K562 (cell line): Measurements from ENCODE around the gene NR1D1. TPM values are rescaled to one million over a fixed set of nuclear protein-coding genes. Genes with fewer than 3 reads are reported as not detected.

Experiments used
- CBX3 ChIP-seq, 2 experiments: IDR thresholded peaks; 1 replicate in 1 of 2; 2 replicates in 1 of 2; pipeline ENCODE4 v1.6.1; 2012; ENCODE audit warnings: inconsistent platforms in 2 of 2, low read length in 2 of 2, borderline replicate concordance in 1 of 2, control low read depth in 1 of 2
- CEBPG ChIP-seq, 3 experiments: fragments of 200-800 bp in 1 of 3; sonication (Bioruptor generic) in 1 of 3; sonication (generic) in 1 of 3; formaldehyde crosslinking in 1 of 3; IDR thresholded peaks in 2 of 3; conservative IDR thresholded peaks in 1 of 3; 2 replicates each; pipeline versions ENCODE4 v1.6.1 to v1.8.0; 2016 to 2022; ENCODE audit warnings: missing compliant biosample characterization in 2 of 3, missing genetic modification characterization in 2 of 3, mild to moderate bottlenecking in 1 of 3, missing genetic modification reagents in 1 of 3
- ELF2 ChIP-seq: fragments of 250-450 bp; sonication (Bioruptor Pico); IDR thresholded peaks from 2 replicates; pipeline ENCODE4 v1.5.0; 2021; ENCODE audit warnings: mild to moderate bottlenecking
- HDAC1 ChIP-seq, 2 experiments: fragments of 450-650 bp; IDR thresholded peaks; 2 replicates each; pipeline ENCODE4 v1.6.1; 2016 to 2017; ENCODE audit warnings: inconsistent platforms in 1 of 2, mild to moderate bottlenecking in 1 of 2, moderate library complexity in 1 of 2
- HES1 ChIP-seq: fragments of 450-650 bp; IDR thresholded peaks from 2 replicates; pipeline ENCODE4 v1.6.1; 2016; ENCODE audit warnings: low read depth, mild to moderate bottlenecking, moderate library complexity
- HOMEZ ChIP-seq: fragments of 250-450 bp; sonication (Bioruptor Pico); IDR thresholded peaks from 2 replicates; pipeline ENCODE4 v1.4.0; 2020; ENCODE audit warnings: mild to moderate bottlenecking, moderate library complexity
- JUN ChIP-seq, 2 experiments: sonication (generic) in 1 of 2; formaldehyde crosslinking in 1 of 2; IDR thresholded peaks; 2 replicates each; pipeline versions ENCODE4 v1.6.1 to v1.8.0; 2012 to 2022; ENCODE audit warnings: borderline replicate concordance in 2 of 2, mild to moderate bottlenecking in 2 of 2, improper control_type of control experiment in 1 of 2, low read depth in 1 of 2, low read length in 1 of 2, missing genetic modification reagents in 1 of 2
- NR2F6 ChIP-seq: fragments of 450-650 bp; formaldehyde crosslinking; IDR thresholded peaks from 2 replicates; pipeline ENCODE4 v1.4.0; 2020; ENCODE audit warnings: mild to moderate bottlenecking
- POLR3A ChIP-seq: IDR thresholded peaks from 2 replicates; pipeline ENCODE4 v1.6.1; 2011; ENCODE audit warnings: borderline replicate concordance, mild to moderate bottlenecking, moderate library complexity; ENCODE audit not compliant: insufficient read length, insufficient read depth; ENCODE audit errors: extremely low read depth
- RBBP5 ChIP-seq: fragments of 200-600 bp; sonication (generic); IDR thresholded peaks from 2 replicates; pipeline ENCODE4 v1.6.1; 2012; ENCODE audit warnings: borderline replicate concordance, mild to moderate bottlenecking, low read length, control low read depth, inconsistent platforms; ENCODE audit not compliant: insufficient read depth, poor library complexity, severe bottlenecking
- RBM34 ChIP-seq: fragments of 200-400 bp; formaldehyde crosslinking; IDR thresholded peaks from 2 replicates; pipeline ENCODE4 v1.6.1; 2018; ENCODE audit warnings: low read length, borderline replicate concordance; ENCODE audit not compliant: insufficient read depth
- SAP30 ChIP-seq: fragments of 200-600 bp; sonication (generic); IDR thresholded peaks from 2 replicates; pipeline ENCODE4 v1.6.1; 2012; ENCODE audit warnings: borderline replicate concordance, low read depth, mild to moderate bottlenecking, moderate library complexity, low read length, control low read depth, inconsistent platforms; ENCODE audit not compliant: insufficient read depth, poor library complexity, severe bottlenecking
- SLC30A9 ChIP-seq: fragments of 250-450 bp; sonication (Bioruptor Pico); IDR thresholded peaks from 2 replicates; pipeline ENCODE4 v1.8.0; 2022; ENCODE audit warnings: mild to moderate bottlenecking, moderate library complexity
- SMARCE1 ChIP-seq: fragments of 450-650 bp; IDR thresholded peaks from 2 replicates; pipeline ENCODE4 v1.7.1; 2016; ENCODE audit warnings: mild to moderate bottlenecking
- TEAD1 ChIP-seq, 2 experiments: fragments of 450-650 bp in 1 of 2; sonication (generic) in 1 of 2; formaldehyde crosslinking; IDR thresholded peaks; 2 replicates each; pipeline versions ENCODE4 v1.4.0 to v1.8.0; 2020 to 2022; ENCODE audit warnings: mild to moderate bottlenecking in 2 of 2, missing genetic modification reagents in 1 of 2
- XRCC5 ChIP-seq: fragments of 200-400 bp; formaldehyde crosslinking; IDR thresholded peaks from 2 replicates; pipeline ENCODE4 v1.6.1; 2017; ENCODE audit warnings: low read depth, mild to moderate bottlenecking, low read length
- ZNF79 ChIP-seq: fragments of 250-450 bp; sonication (Bioruptor Pico); IDR thresholded peaks from 2 replicates; pipeline ENCODE4 v1.4.0; 2020; ENCODE audit warnings: low read depth, mild to moderate bottlenecking, moderate library complexity
- ZSCAN29 ChIP-seq: fragments of 450-650 bp; IDR thresholded peaks from 2 replicates; pipeline ENCODE4 v1.6.1; 2017
- polyA plus RNA-seq, 8 experiments: library from polyadenylated mRNA; depleted of rRNA in 4 of 8; stranded (reverse) in 5 of 8; unstranded in 3 of 8; fragments of >200 nt; fragmentation: Nextera tagmentation in 2 of 8; fragmentation: Illumina TruSeq in 1 of 8; extraction: Ambion mirVana in 2 of 8; extraction: Trizol in 1 of 8; gene quantifications; 2 replicates each; pipeline versions ENCODE4 v1.2.1 to v1.2.3, GENCODE V29; 2011 to 2014; ENCODE audit warnings: inconsistent platforms in 1 of 8, missing spikeins in 1 of 8
- total RNA-seq, 7 experiments: library from RNA; depleted of rRNA in 6 of 7; stranded (reverse); fragments of >200 nt in 6 of 7; fragmentation: Illumina TruSeq in 2 of 7; extraction: Trizol in 2 of 7; gene quantifications; 2 replicates each; pipeline versions ENCODE4 v1.2.1 to v1.2.3, GENCODE V29; 2011 to 2021; ENCODE audit warnings: low replicate concordance in 1 of 7

Gene NR1D1
- total and polyA plus RNA-seq, 9 of the 15 experiments (the other 6 are each of a cell fraction or from before 2014, with no cell fraction given), result 0.25 to 7.7 (median 0.65) TPM

GRCh38 chr17:40072735-40073346 lies 27.5 kb downstream of the NR1D1 start (continued):
- no peak; the same call in 1 of the 2 replicates for TF ChIP-seq HOMEZ (CRISPR knock-in tag)
- TF ChIP-seq SLC30A9 (CRISPR knock-in tag), result no peak
- no peak for TF ChIP-seq XRCC5
- TF ChIP-seq CBX3 (IDR thresholded peaks at IDR 0.05; ENCODE audit: borderline replicate concordance in 1 of 2, low read length in 2 of 2), result no peak
- TF ChIP-seq HES1, result peak; percentile 56; the same call in 1 of the 2 replicates
- TF ChIP-seq JUN (IDR thresholded peaks at IDR 0.05; ENCODE audit: borderline replicate concordance, low read depth, low read length), result no peak
- no peak for TF ChIP-seq JUN (CRISPR knock-in tag; IDR thresholded peaks at IDR 0.05; ENCODE audit: borderline replicate concordance)
- TF ChIP-seq SMARCE1, result no peak
- no peak for TF ChIP-seq ZNF79 (CRISPR knock-in tag)
- TF ChIP-seq CEBPG (CRISPR knock-in tag; IDR thresholded peaks at IDR 0.05), result no peak
- no peak for TF ChIP-seq CEBPG (tag; conservative IDR thresholded peaks at IDR 0.05 in 1 of 2, IDR thresholded peaks at IDR 0.05 in 1 of 2)
- TF ChIP-seq HDAC1 (IDR thresholded peaks at IDR 0.05), result 0 out of 4 replicates have a peak, but pooled peaks of 1 of the 2 experiments have one; percentile 27
- no peak for TF ChIP-seq ZSCAN29
- no peak for TF ChIP-seq RBM34
- TF ChIP-seq TEAD1 (CRISPR knock-in tag; IDR thresholded peaks at IDR 0.05), result no peak
- no peak for TF ChIP-seq NR2F6 (CRISPR knock-in tag)
- TF ChIP-seq RBBP5, result no peak
- TF ChIP-seq SAP30, result no peak
- TF ChIP-seq POLR3A, result no peak
- no peak for TF ChIP-seq ELF2 (CRISPR knock-in tag)
